Measurements from ENCODE around the gene EPB41L4B. TPM values are rescaled to one million over a fixed set of nuclear protein-coding genes. Genes with fewer than 3 reads are reported as not detected.

EPB41L4B gene
- 0.45 and 0.50 TPM in 2 replicates for total RNA-seq

GRCh38 chr9:109320742-109321448 lies at the start of gene EPB41L4B:
Gene EPB41L4B, minus strand, starts transcription at chr9:109321059. Its CDS starts 613 bp downstream, at chr9:109320446.

GRCh38 chr9:109166771-109167601 lies 153.9 kb downstream of the EPB41L4B start, which contains the start of gene FRRS1L:
Gene FRRS1L, minus strand, starts transcription at chr9:109167249. Its CDS starts 111 bp downstream, at chr9:109167138.

Other genes with a start within 250 kb of the EPB41L4B start
- 19.0 and 21.2 TPM in 2 replicates for gene TMEM245, start 201.1 kb downstream of the EPB41L4B start, total RNA-seq
- gene FRRS1L, start 153.8 kb downstream of the EPB41L4B start, total RNA-seq: under 0.01 TPM in 2 replicates
- gene PTPN3, start 177.2 kb upstream of the EPB41L4B start, total RNA-seq: 1.3 and 1.6 TPM in 2 replicates